GM12878 (cell line): ENCODE results near the gene CD82. TPM values are rescaled to one million over a fixed set of nuclear protein-coding genes. Genes with fewer than 3 reads are reported as not detected.

ENCODE experiments used
- ATAC-seq: fragments of 200-7000 bp; cut with Tn5 transposase; 3 replicates; pipeline ENCODE4 v1.9.1; 2020; ENCODE audit warnings: mild to moderate bottlenecking, moderate library complexity
- BruUV-seq: library from RNA; stranded (reverse); fragments of 400-500 nt; replicated peaks from 2 replicates; lab custom pipeline; 2021; lab: Mats Ljungman, UMichigan
- CTCF ChIA-PET: fragments of 300-600 bp; sonication (Branson Sonifier 250); formaldehyde crosslinking; extraction: SDS; loops from one replicate; lab custom pipeline; 2021; ENCODE audit warnings: inconsistent platforms; lab: Yijun Ruan, JAX
- POLR2A ChIA-PET: fragments of 350-600 bp; formaldehyde crosslinking; extraction: SDS; loops from one replicate; lab custom pipeline; 2021; ENCODE audit warnings: inconsistent platforms; lab: Charles Lee
- RAD21 ChIA-PET: fragments of 300-600 bp; sonication (Branson Sonifier 250); formaldehyde crosslinking; loops from one replicate; lab custom pipeline; 2023; ENCODE audit warnings: antibody characterized with exemption; ENCODE audit not compliant: unreplicated experiment; lab: Charles Lee
- SMC1A ChIA-PET: fragments of 300-600 bp; sonication (Branson Sonifier 250); formaldehyde crosslinking; loops from one replicate; lab custom pipeline; 2023; ENCODE audit not compliant: unreplicated experiment, uncharacterized antibody; lab: Charles Lee
- DNase-seq: peaks from one replicate; pipeline ENCODE4 v3.0.0-alpha.2; 2011; ENCODE audit warnings: low read depth, low spot score
- FAIRE-seq: peaks from 3 replicates; lab custom pipeline; 2011; peaks lifted over from hg19 to GRCh38; lab: Jason Lieb, UNC
- H2AFZ ChIP-seq: 2 replicates; pipeline ENCODE4 v1.6.0; 2011; ENCODE audit warnings: low read depth, low read length, control low read depth; ENCODE audit not compliant: control insufficient read depth
- H3K27ac ChIP-seq: 2 replicates; pipeline ENCODE4 v1.5.1; 2011; ENCODE audit warnings: control low read depth; ENCODE audit not compliant: control insufficient read depth, insufficient read depth
- H3K27me3 ChIP-seq, 2 experiments: replicated peaks in 1 of 2; 2 replicates each; pipeline versions ENCODE4 v1.6.0 to v1.6.1; 2011; ENCODE audit warnings: low read length in 1 of 2; ENCODE audit not compliant: control insufficient read depth in 2 of 2, insufficient read depth in 2 of 2
- H3K36me3 ChIP-seq, 2 experiments: 2 replicates each; pipeline ENCODE4 v1.5.1; 2011; ENCODE audit warnings: low read length in 1 of 2; ENCODE audit not compliant: control insufficient read depth in 2 of 2, insufficient read depth in 2 of 2
- H3K4me1 ChIP-seq: 2 replicates; pipeline ENCODE4 v1.6.1; 2011; ENCODE audit warnings: mild to moderate bottlenecking, low read length, moderate library complexity, mixed read lengths; ENCODE audit not compliant: control insufficient read depth, insufficient read depth
- H3K4me2 ChIP-seq: 2 replicates; pipeline ENCODE4 v1.6.0; 2011; ENCODE audit warnings: control low read depth; ENCODE audit not compliant: control insufficient read depth, insufficient read depth
- H3K4me3 ChIP-seq: fragments of 200-600 bp; sonication (generic); 2 replicates; pipeline ENCODE4 v1.5.1; 2016
- H3K79me2 ChIP-seq: 2 replicates; pipeline ENCODE4 v1.6.0; 2011; ENCODE audit warnings: low read length; ENCODE audit not compliant: control insufficient read depth, insufficient read depth
- H3K9ac ChIP-seq: 2 replicates; pipeline ENCODE4 v1.8.0; 2011; ENCODE audit warnings: low read length, control low read depth, mixed read lengths; ENCODE audit not compliant: control insufficient read depth, insufficient read depth
- H3K9me3 ChIP-seq: replicated peaks from 3 replicates; pipeline ENCODE4 v1.5.1; 2011; ENCODE audit warnings: mild to moderate bottlenecking, low read length; ENCODE audit not compliant: control insufficient read depth, insufficient read depth
- H4K20me1 ChIP-seq: 2 replicates; pipeline ENCODE4 v1.6.0; 2011; ENCODE audit not compliant: control insufficient read depth, insufficient read depth
- CHD1 ChIP-seq: IDR thresholded peaks from 2 replicates; pipeline ENCODE4 v1.6.1; 2012; ENCODE audit warnings: low read depth, low read length, improper control_type of control experiment
- CHD2 ChIP-seq: IDR thresholded peaks from 2 replicates; pipeline ENCODE4 v1.6.1; 2011; ENCODE audit warnings: low read depth, low read length, improper control_type of control experiment, borderline replicate concordance
- E4F1 ChIP-seq: fragments of 450-650 bp; IDR thresholded peaks from 2 replicates; pipeline ENCODE4 v1.6.1; 2018; ENCODE audit warnings: borderline replicate concordance, mild to moderate bottlenecking; ENCODE audit not compliant: partially characterized antibody
- EED ChIP-seq: sonication (generic); IDR thresholded peaks from 2 replicates; pipeline ENCODE4 v1.6.1; 2016; ENCODE audit warnings: antibody characterized with exemption, low read depth
- HDAC2 ChIP-seq: fragments of 200-600 bp; sonication (generic); IDR thresholded peaks from 2 replicates; pipeline ENCODE4 v1.6.1; 2017
- MTA2 ChIP-seq: fragments of 450-650 bp; IDR thresholded peaks from 2 replicates; pipeline ENCODE4 v1.6.1; 2016; ENCODE audit warnings: low read depth, mild to moderate bottlenecking, moderate library complexity
- NBN ChIP-seq: fragments of 450-650 bp; IDR thresholded peaks from 2 replicates; pipeline ENCODE4 v1.6.1; 2016
- RUNX3 ChIP-seq: IDR thresholded peaks from 2 replicates; pipeline ENCODE4 v1.6.1; 2012; ENCODE audit warnings: low read length, inconsistent platforms
- USF2 ChIP-seq: IDR thresholded peaks from 2 replicates; pipeline ENCODE4 v1.6.1; 2011; ENCODE audit warnings: low read depth, low read length, improper control_type of control experiment, borderline replicate concordance
- YY1 ChIP-seq: IDR thresholded peaks from 2 replicates; pipeline ENCODE4 v1.6.1; 2011; ENCODE audit warnings: low read depth, mild to moderate bottlenecking, low read length
- ZBTB33 ChIP-seq: fragments of 450-650 bp; IDR thresholded peaks from 2 replicates; pipeline ENCODE4 v1.6.1; 2017; ENCODE audit warnings: mild to moderate bottlenecking
- WGBS: methylation state at CpG from one replicate; pipeline ENCODE4 v1.1.6; 2016; ENCODE audit warnings: low lambda C conversion rate; ENCODE audit not compliant: insufficient replicate concordance, insufficient coverage; ENCODE audit errors: missing lambda C conversion rate; 5-methylcytosine and 5-hydroxymethylcytosine counted together
- in situ Hi-C: fragments of 300-500 bp; cut with MboI; formaldehyde crosslinking; loops from 9 replicates; pipeline ENCODE4 v1.14.3; 2018; ENCODE audit warnings: mixed read lengths
- intact Hi-C: fragments of 100-400 bp; cut with micrococcal nuclease; formaldehyde crosslinking; loops from one replicate; pipeline ENCODE4 v1.14.2; 2022; ENCODE audit not compliant: unreplicated experiment
- polyA plus RNA-seq, 11 experiments: library from polyadenylated mRNA; depleted of rRNA in 4 of 11; unstranded in 6 of 11; stranded (reverse) in 5 of 11; fragments of >200 nt; fragmentation: Nextera tagmentation in 4 of 11; fragmentation: Illumina TruSeq in 1 of 11; extraction: Ambion mirVana in 4 of 11; extraction: Trizol in 1 of 11; gene quantifications; 1 replicate in 1 of 11; 2 replicates in 10 of 11; pipeline versions ENCODE4 v1.2.1 to v1.2.3, GENCODE V29; 2011 to 2016; ENCODE audit warnings: inconsistent platforms in 2 of 11, missing spikeins in 2 of 11, low read depth in 1 of 11
- total RNA-seq, 4 experiments: library from RNA; depleted of rRNA in 3 of 4; stranded (reverse); fragments of >200 nt in 3 of 4; fragmentation: Illumina TruSeq in 1 of 4; extraction: Trizol in 1 of 4; gene quantifications; 2 replicates each; pipeline versions ENCODE4 v1.2.1 to v1.2.3, GENCODE V29; 2013 to 2021
- TF ChIP-seq, protein P1 (sequence below): fragments of 450-650 bp; IDR thresholded peaks from 2 replicates; pipeline ENCODE4 v1.6.1; 2017; ENCODE audit warnings: mild to moderate bottlenecking, moderate library complexity

Gene CD82
- total and polyA plus RNA-seq, 10 of the 15 experiments (the other 5 are each of a cell fraction or from before 2014, with no cell fraction given), result 5.2 to 180 (median 84.7) TPM

GRCh38 chr11:44556735-44557409 is 8.6 kb upstream of the CD82 start:
- ATAC-seq, result peak; percentile 63
- WGBS, result 33% methylated on average over 11 of the region's 11 CpGs
- H3K27me3 ChIP-seq, result no peaks in the 10 kb centered on the region
- no peaks in the 10 kb centered on the region for H4K20me1 ChIP-seq
- no peaks in the 10 kb centered on the region for H3K36me3 ChIP-seq
- intact Hi-C loops, result loop anchor here (1.0 to 5.0 kb wide), 6 partner anchors 60 to 354 kb away; partner anchors contain the start of gene TSPAN18
- H3K4me2 ChIP-seq, result no peak overlapping the region
- peak overlapping the region; percentile 68 for H2AFZ ChIP-seq
- DNase-seq, result peak; percentile 47
- peaks cover 27% of the 10 kb centered on the region for H3K4me1 ChIP-seq
- H3K79me2 ChIP-seq, result no peaks in the 10 kb centered on the region
- POLR2A ChIA-PET, result interaction anchor here (0.7 to 23.1 kb wide), 6 partner anchors 9 to 260 kb away, joined by 3 to 434 read pairs (median 12); partner anchors contain the start of gene CD82
- CTCF ChIA-PET, result interaction anchor here (0.6 to 9.0 kb wide), 30 partner anchors 9 to 358 kb away, joined by 3 to 477 read pairs (median 4); partner anchors contain the start of gene CD82
- SMC1A ChIA-PET, result interaction anchor here (0.7 to 14.0 kb wide), 26 partner anchors 10 to 446 kb away, joined by 3 to 433 read pairs (median 5); no protein-coding TSS in a partner anchor
- H3K9me3 ChIP-seq, result no peaks in the 10 kb centered on the region; the same call in 2 of the 3 replicates
- no peak overlapping the region for H3K4me3 ChIP-seq
- H3K9ac ChIP-seq, result no peak overlapping the region
- RAD21 ChIA-PET, result interaction anchor here (0.6 to 8.5 kb wide), 22 partner anchors 8 to 451 kb away, joined by 3 to 190 read pairs (median 8); partner anchors contain the start of gene CD82
- FAIRE-seq, result no peak
- in situ Hi-C loops, result loop anchor here (5.0 to 10.0 kb wide), 2 partner anchors 218 to 355 kb away; no protein-coding TSS in a partner anchor
- BruUV-seq, result no TSS peak
- H3K27ac ChIP-seq, result no peak overlapping the region
- TF ChIP-seq USF2, result peak; percentile 93
- TF ChIP-seq YY1, result peak; percentile 37; the same call in 1 of the 2 replicates
- peak; percentile 65 for TF ChIP-seq RUNX3
- TF ChIP-seq, protein P1, sequence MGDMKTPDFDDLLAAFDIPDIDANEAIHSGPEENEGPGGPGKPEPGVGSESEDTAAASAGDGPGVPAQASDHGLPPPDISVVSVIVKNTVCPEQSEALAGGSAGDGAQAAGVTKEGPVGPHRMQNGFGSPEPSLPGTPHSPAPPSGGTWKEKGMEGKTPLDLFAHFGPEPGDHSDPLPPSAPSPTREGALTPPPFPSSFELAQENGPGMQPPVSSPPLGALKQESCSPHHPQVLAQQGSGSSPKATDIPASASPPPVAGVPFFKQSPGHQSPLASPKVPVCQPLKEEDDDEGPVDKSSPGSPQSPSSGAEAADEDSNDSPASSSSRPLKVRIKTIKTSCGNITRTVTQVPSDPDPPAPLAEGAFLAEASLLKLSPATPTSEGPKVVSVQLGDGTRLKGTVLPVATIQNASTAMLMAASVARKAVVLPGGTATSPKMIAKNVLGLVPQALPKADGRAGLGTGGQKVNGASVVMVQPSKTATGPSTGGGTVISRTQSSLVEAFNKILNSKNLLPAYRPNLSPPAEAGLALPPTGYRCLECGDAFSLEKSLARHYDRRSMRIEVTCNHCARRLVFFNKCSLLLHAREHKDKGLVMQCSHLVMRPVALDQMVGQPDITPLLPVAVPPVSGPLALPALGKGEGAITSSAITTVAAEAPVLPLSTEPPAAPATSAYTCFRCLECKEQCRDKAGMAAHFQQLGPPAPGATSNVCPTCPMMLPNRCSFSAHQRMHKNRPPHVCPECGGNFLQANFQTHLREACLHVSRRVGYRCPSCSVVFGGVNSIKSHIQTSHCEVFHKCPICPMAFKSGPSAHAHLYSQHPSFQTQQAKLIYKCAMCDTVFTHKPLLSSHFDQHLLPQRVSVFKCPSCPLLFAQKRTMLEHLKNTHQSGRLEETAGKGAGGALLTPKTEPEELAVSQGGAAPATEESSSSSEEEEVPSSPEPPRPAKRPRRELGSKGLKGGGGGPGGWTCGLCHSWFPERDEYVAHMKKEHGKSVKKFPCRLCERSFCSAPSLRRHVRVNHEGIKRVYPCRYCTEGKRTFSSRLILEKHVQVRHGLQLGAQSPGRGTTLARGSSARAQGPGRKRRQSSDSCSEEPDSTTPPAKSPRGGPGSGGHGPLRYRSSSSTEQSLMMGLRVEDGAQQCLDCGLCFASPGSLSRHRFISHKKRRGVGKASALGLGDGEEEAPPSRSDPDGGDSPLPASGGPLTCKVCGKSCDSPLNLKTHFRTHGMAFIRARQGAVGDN, result peak; percentile 78
- TF ChIP-seq E4F1, result no peak
- TF ChIP-seq MTA2, result peak; percentile 41; the same call in 1 of the 2 replicates
- TF ChIP-seq EED, result no peak
- TF ChIP-seq CHD1, result no peak
- peak; percentile 74 for TF ChIP-seq NBN
- no peak for TF ChIP-seq CHD2
- no peak for TF ChIP-seq HDAC2
- peak; percentile 10; the same call in 1 of the 2 replicates for TF ChIP-seq ZBTB33
